Prostate gland (tissue), 2 donors: ENCODE measurements around the gene HOXC6. TPM values are rescaled to one million over a fixed set of nuclear protein-coding genes. Genes with fewer than 3 reads are reported as not detected.

Experiments
- DNase-seq: peaks from one replicate; pipeline ENCODE4 v3.0.0-alpha.2; 2019; ENCODE audit warnings: low spot score
- H3K27ac ChIP-seq, 2 donors: fragments of 200-600 bp; sonication (generic); 2 replicates each; pipeline ENCODE4 v1.5.1; 2017 to 2019
- H3K27me3 ChIP-seq: fragments of 200-600 bp; sonication (generic); replicated peaks from 2 replicates; pipeline ENCODE4 v1.5.1; 2019; ENCODE audit not compliant: insufficient read depth
- H3K36me3 ChIP-seq, 2 donors: fragments of 200-600 bp; sonication (generic); 1 replicate in 1 of 2; 2 replicates in 1 of 2; pipeline versions ENCODE4 v1.5.1 to v1.8.1; 2017 to 2019
- H3K4me1 ChIP-seq: fragments of 200-600 bp; sonication (generic); replicated peaks from 2 replicates; pipeline ENCODE4 v1.5.1; 2019
- H3K4me3 ChIP-seq, 2 donors: fragments of 200-600 bp; sonication (generic); 2 replicates each; pipeline ENCODE4 v1.5.1; 2017 to 2019
- H3K9me3 ChIP-seq: fragments of 200-600 bp; sonication (generic); 2 replicates; pipeline ENCODE4 v1.5.1; 2017
- POLR2A ChIP-seq: fragments of 450-650 bp; IDR thresholded peaks from one replicate; pipeline ENCODE4 v1.6.1; 2016; ENCODE audit warnings: antibody characterized with exemption, mild to moderate bottlenecking
- POLR2AphosphoS5 ChIP-seq: sonication (generic); formaldehyde crosslinking; IDR thresholded peaks from one replicate; pipeline ENCODE4 v1.6.1; 2017; ENCODE audit warnings: antibody characterized with exemption
- WGBS: methylation state at CpG from one replicate; pipeline ENCODE4 v1.1.5; 2018; 5-methylcytosine and 5-hydroxymethylcytosine counted together
- intact Hi-C: fragments of 100-400 bp; cut with DNase I; formaldehyde crosslinking; loops from one replicate; pipeline ENCODE4 v1.14.2; 2022
- total RNA-seq, 2 donors: library from RNA; depleted of rRNA; stranded (reverse); fragments of >200 nt; gene quantifications; one replicate each; pipeline ENCODE4 v1.1.0, GENCODE V29; 2016
- TF ChIP-seq, protein P1 (sequence below), 4 experiments: fragments of 200-600 bp in 2 of 4; fragments of 450-650 bp in 2 of 4; sonication (generic) in 2 of 4; IDR thresholded peaks; 1 replicate in 3 of 4; 2 replicates in 1 of 4; pipeline ENCODE4 v1.5.1; 2016 to 2019; ENCODE audit warnings: antibody characterized with exemption in 4 of 4, mild to moderate bottlenecking in 2 of 4, moderate library complexity in 2 of 4

HOXC6 gene
- total RNA-seq, 2 donors from 2014 or later: 1.3 TPM; not detected in 1

DNA sequence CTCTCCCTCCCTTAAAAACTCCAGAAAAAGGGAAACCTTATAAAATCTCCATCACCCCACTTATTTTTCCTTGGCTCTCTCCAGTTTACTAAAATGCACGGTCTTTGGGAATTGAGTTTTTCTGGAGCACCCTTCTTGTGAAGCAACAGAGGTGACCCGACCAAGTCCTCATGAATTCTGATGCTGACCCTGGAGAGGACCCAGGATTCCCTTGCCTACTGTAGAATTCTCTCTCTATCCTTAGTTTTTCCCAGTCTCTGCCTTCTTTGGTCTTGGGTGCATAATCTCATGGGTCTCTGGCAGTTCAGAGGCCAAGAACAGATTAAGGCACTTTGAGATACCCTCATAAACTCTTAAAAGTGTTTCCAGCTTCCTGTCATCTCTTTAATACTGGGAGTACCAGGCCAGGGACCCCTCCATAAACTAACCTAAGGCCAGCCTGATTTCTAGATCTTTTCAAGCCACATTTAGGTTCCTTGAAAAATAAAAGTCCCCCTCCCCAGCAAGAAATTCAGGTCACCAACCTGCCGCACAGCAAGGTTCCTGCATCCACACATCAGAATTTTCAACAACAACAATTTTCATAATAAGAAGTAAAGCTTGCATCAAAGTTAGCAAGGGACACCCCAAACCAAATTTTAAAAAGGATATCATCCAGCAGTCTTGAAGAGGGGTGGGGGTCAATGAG is 20.3 kb downstream of the HOXC6 start:
- intact Hi-C loops: no loop called here
- no peak for DNase-seq
- H3K27ac ChIP-seq: no peak overlapping the region
- no peaks in the 10 kb centered on the region for H3K36me3 ChIP-seq
- H3K4me1 ChIP-seq: no peaks in the 10 kb centered on the region
- 29% methylated on average over 3 of the region's 3 CpGs for WGBS
- H3K27me3 ChIP-seq: peaks cover 80% of the 10 kb centered on the region
- H3K9me3 ChIP-seq: no peaks in the 10 kb centered on the region
- no peak overlapping the region for H3K4me3 ChIP-seq
- TF ChIP-seq POLR2A: no peak
- TF ChIP-seq POLR2AphosphoS5: no peak

DNA sequence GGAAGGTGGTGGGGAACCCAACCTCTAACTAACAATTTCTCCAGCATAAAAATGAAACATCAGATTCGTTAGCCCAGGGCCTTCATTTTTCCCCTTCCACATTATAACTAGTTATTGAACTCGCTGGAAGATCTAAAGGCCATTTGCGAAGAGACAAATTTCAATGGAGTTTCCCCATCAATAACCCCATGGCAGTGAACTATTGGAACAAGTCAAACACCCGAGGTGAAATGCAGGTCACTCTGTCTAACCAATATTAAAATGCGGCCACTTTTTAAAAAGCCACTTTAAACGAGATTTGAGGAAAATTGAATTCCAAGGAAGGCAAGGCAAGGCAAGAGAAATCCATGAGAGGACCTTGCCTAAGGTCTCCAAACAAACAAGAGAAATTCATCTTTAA is 20.9 kb downstream of the HOXC6 start:
- DNase-seq: no peak
- WGBS: 31% methylated on average over 6 of the region's 6 CpGs
- no peak overlapping the region for H3K4me3 ChIP-seq
- intact Hi-C loops: no loop called here
- no peaks in the 10 kb centered on the region for H3K9me3 ChIP-seq
- H3K27me3 ChIP-seq: peaks cover 83% of the 10 kb centered on the region
- no peaks in the 10 kb centered on the region for H3K4me1 ChIP-seq
- no peak for TF ChIP-seq POLR2AphosphoS5
- H3K36me3 ChIP-seq: no peaks in the 10 kb centered on the region
- no peak overlapping the region for H3K27ac ChIP-seq

- no peaks in the 10 kb centered on the region for H3K9me3 ChIP-seq
- H3K27ac ChIP-seq: no peak overlapping the region
- intact Hi-C loops: no loop called here
- peaks cover 84% of the 10 kb centered on the region for H3K27me3 ChIP-seq
- no peaks in the 10 kb centered on the region for H3K4me1 ChIP-seq
- TF ChIP-seq, protein P1, sequence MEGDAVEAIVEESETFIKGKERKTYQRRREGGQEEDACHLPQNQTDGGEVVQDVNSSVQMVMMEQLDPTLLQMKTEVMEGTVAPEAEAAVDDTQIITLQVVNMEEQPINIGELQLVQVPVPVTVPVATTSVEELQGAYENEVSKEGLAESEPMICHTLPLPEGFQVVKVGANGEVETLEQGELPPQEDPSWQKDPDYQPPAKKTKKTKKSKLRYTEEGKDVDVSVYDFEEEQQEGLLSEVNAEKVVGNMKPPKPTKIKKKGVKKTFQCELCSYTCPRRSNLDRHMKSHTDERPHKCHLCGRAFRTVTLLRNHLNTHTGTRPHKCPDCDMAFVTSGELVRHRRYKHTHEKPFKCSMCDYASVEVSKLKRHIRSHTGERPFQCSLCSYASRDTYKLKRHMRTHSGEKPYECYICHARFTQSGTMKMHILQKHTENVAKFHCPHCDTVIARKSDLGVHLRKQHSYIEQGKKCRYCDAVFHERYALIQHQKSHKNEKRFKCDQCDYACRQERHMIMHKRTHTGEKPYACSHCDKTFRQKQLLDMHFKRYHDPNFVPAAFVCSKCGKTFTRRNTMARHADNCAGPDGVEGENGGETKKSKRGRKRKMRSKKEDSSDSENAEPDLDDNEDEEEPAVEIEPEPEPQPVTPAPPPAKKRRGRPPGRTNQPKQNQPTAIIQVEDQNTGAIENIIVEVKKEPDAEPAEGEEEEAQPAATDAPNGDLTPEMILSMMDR (IDR thresholded peaks at IDR 0.05): no peak
- no peak for TF ChIP-seq POLR2AphosphoS5
- TF ChIP-seq POLR2A: no peak
- WGBS: 9% methylated on average over 2 of the region's 2 CpGs
- H3K36me3 ChIP-seq: no peaks in the 10 kb centered on the region
- no peak overlapping the region for H3K4me3 ChIP-seq
- DNase-seq: no peak
These were observed 22.2 kb downstream of the HOXC6 start for GRCh38 chr12:54050482-54050810.

- intact Hi-C loops: no loop called here
- 20% methylated on average over 12 of the region's 12 CpGs for WGBS
- H3K4me1 ChIP-seq: no peaks in the 10 kb centered on the region
- no peak for DNase-seq
- no peak overlapping the region for H3K4me3 ChIP-seq
- no peak overlapping the region for H3K27ac ChIP-seq
- no peak for TF ChIP-seq POLR2AphosphoS5
- no peak for TF ChIP-seq POLR2A
- TF ChIP-seq, protein P1 (IDR thresholded peaks at IDR 0.05): no peak
- H3K9me3 ChIP-seq: no peaks in the 10 kb centered on the region
- H3K27me3 ChIP-seq: peaks cover 81% of the 10 kb centered on the region
- H3K36me3 ChIP-seq: no peaks in the 10 kb centered on the region
These were observed 23.0 kb downstream of the HOXC6 start for GRCh38 chr12:54051026-54051842.

GRCh38 chr12:54051874-54052437 is 23.7 kb downstream of the HOXC6 start:
- no peaks in the 10 kb centered on the region for H3K4me1 ChIP-seq
- peaks cover 76% of the 10 kb centered on the region for H3K27me3 ChIP-seq
- intact Hi-C loops: no loop called here
- no peak overlapping the region for H3K4me3 ChIP-seq
- TF ChIP-seq POLR2AphosphoS5: peak; percentile 80
- TF ChIP-seq, protein P1 (IDR thresholded peaks at IDR 0.05): no peak
- no peak overlapping the region for H3K27ac ChIP-seq
- peak; percentile 31 for DNase-seq
- no peaks in the 10 kb centered on the region for H3K9me3 ChIP-seq
- H3K36me3 ChIP-seq: no peaks in the 10 kb centered on the region
- under 1% methylated on average over 24 of the region's 24 CpGs for WGBS
